OCI-LY7 (cell line): Measurements from ENCODE around the gene UBE4A.

ENCODE experiments used
- CTCF ChIP-seq: fragments of 200-600 bp; sonication (generic); conservative IDR thresholded peaks from 2 replicates; pipeline ENCODE4 v1.5.1; 2014; ENCODE audit warnings: mild to moderate bottlenecking, antibody characterized with exemption, low read length, moderate library complexity, mixed read lengths
- EZH2phosphoT487 ChIP-seq: fragments of 200-600 bp; sonication (generic); IDR thresholded peaks from 2 replicates; pipeline ENCODE4 v1.6.1; 2018; ENCODE audit warnings: low read depth, borderline replicate concordance, mild to moderate bottlenecking, mixed run types, antibody characterized with exemption, low read length, moderate library complexity, mixed read lengths

DNA sequence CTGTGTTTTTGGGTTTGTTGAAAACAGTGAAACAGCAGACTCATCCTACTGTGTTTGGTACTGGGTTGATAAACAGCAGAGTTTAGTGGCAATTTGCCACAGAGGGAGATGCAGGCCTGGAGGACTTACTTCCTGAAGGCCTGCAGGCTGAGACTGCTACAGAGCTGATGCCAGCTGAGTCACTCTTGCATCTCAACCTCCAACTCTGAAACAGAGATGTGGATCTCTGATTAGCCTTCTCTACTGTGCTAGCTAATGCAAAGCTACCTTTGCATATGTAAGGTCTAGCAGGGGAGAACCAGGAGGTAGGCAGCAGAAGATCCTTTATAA, 56.3 kb downstream of the UBE4A start:
- no peak for TF ChIP-seq CTCF
- no peak for TF ChIP-seq EZH2phosphoT487
